ENCODE measurements around the gene DCLK1. TPM values are rescaled to one million over a fixed set of nuclear protein-coding genes. Genes with fewer than 3 reads are reported as not detected.
"Not testable (repeated sequence)": the region's sequence is repeated elsewhere in the genome, so short reads cannot be mapped to it uniquely, and the experiment has no call there.

The DCLK1 gene
- total RNA-seq, 2 donors from 2014 or later, result 4.7 to 10.1 TPM

GRCh38 chr13:35984776-35985453 lies 146.3 kb downstream of the DCLK1 start:
- peaks cover 0 to 8% of the 10 kb centered on the region in 2 donors for H3K4me1 ChIP-seq

GRCh38 chr13:35984287-35984686 lies 146.9 kb downstream of the DCLK1 start:
- Histone ChIP-seq H3K9me3 (no peaks in the 10 kb centered on the region), H3K27me3 (no peaks in the 10 kb centered on the region)
- no peak for DNase-seq (ENCODE audit: low spot score)

More at GRCh38 chr13:35984776-35985453, 146.3 kb downstream of the DCLK1 start:
- no peak for DNase-seq (ENCODE audit: low spot score)
- Histone ChIP-seq H3K27ac (no peak overlapping the region), H3K4me3 (no peak overlapping the region), H3K36me3 (no peaks in the 10 kb centered on the region), H3K9me3 (no peaks in the 10 kb centered on the region), H3K27me3 (no peaks in the 10 kb centered on the region)
- no peak for TF ChIP-seq CTCF (IDR thresholded peaks at IDR 0.05)

GRCh38 chr13:35983703-35984102 lies 147.5 kb downstream of the DCLK1 start:
- not testable (repeated sequence) for H3K36me3 ChIP-seq; H3K4me3 ChIP-seq; H3K9me3 ChIP-seq; DNase-seq (ENCODE audit: low spot score); H3K27me3 ChIP-seq; H3K27ac ChIP-seq
- H3K4me1 ChIP-seq, result peaks cover 0 to 13% of the 10 kb centered on the region in 2 donors

More at GRCh38 chr13:35984287-35984686, 146.9 kb downstream of the DCLK1 start:
- no peak for TF ChIP-seq CTCF (IDR thresholded peaks at IDR 0.05)
- Histone ChIP-seq H3K4me3 (no peak overlapping the region), H3K36me3 (no peaks in the 10 kb centered on the region), H3K27ac (no peak overlapping the region), H3K4me1 (peaks cover 0 to 8% of the 10 kb centered on the region in 2 donors)

GRCh38 chr13:35983206-35983605 lies 148.0 kb downstream of the DCLK1 start:
- Histone ChIP-seq H3K27me3 (no peaks in the 10 kb centered on the region), H3K4me3 (no peak overlapping the region), H3K9me3 (no peaks in the 10 kb centered on the region), H3K4me1 (peaks cover 0 to 18% of the 10 kb centered on the region in 2 donors), H3K36me3 (no peaks in the 10 kb centered on the region), H3K27ac (no peak overlapping the region)
- TF ChIP-seq CTCF (IDR thresholded peaks at IDR 0.05), result no peak
- no peak for DNase-seq (ENCODE audit: low spot score)

GRCh38 chr13:35979361-35979951 lies 151.7 kb downstream of the DCLK1 start:
- Histone ChIP-seq H3K4me1 (peaks cover 0 to 14% of the 10 kb centered on the region in 2 donors), H3K27me3 (no peaks in the 10 kb centered on the region), H3K4me3 (no peak overlapping the region), H3K9me3 (no peaks in the 10 kb centered on the region), H3K27ac (peak overlapping the region; percentile 54 to 75), H3K36me3 (no peaks in the 10 kb centered on the region)
- peak; percentile 92 for DNase-seq (ENCODE audit: low spot score)
- no peak for TF ChIP-seq CTCF (IDR thresholded peaks at IDR 0.05)

- no peaks in the 10 kb centered on the region for H3K27me3 ChIP-seq
- peak overlapping the region; percentile 54 to 75 for H3K27ac ChIP-seq
- no peaks in the 10 kb centered on the region for H3K36me3 ChIP-seq
- no peak overlapping the region for H3K4me3 ChIP-seq
- TF ChIP-seq CTCF (IDR thresholded peaks at IDR 0.05), result peak; percentile 77 to 86
- no peak for DNase-seq (ENCODE audit: low spot score)
- H3K4me1 ChIP-seq, result peaks cover 0 to 10% of the 10 kb centered on the region in 2 donors
- peaks cover 0 to 3% of the 10 kb centered on the region in 2 donors for H3K9me3 ChIP-seq
These were observed 152.4 kb downstream of the DCLK1 start for GRCh38 chr13:35978607-35979316.
